ENCODE results near the gene C4B. TPM values are rescaled to one million over a fixed set of nuclear protein-coding genes. Genes with fewer than 3 reads are reported as not detected.
A peak's percentile ranks its signal among the peaks of the same experiment; 100 is the strongest.

C4B gene
- total RNA-seq, 3 donors from 2014 or later (not counting 1 experiment from before 2014, with no cell fraction given), result 4.0 to 5.1 (median 4.6) TPM

GRCh38 chr6:32074996-32075532 is 60.5 kb downstream of the C4B start:
- no peak for DNase-seq
- H3K27ac ChIP-seq (ENCODE audit: low read length), result no peak overlapping the region
- intact Hi-C loops (cut with micrococcal nuclease), result no loop called here
- no peaks in the 10 kb centered on the region for H3K4me1 Mint-ChIP-seq
- no peak for ATAC-seq
- TF ChIP-seq, protein P1, sequence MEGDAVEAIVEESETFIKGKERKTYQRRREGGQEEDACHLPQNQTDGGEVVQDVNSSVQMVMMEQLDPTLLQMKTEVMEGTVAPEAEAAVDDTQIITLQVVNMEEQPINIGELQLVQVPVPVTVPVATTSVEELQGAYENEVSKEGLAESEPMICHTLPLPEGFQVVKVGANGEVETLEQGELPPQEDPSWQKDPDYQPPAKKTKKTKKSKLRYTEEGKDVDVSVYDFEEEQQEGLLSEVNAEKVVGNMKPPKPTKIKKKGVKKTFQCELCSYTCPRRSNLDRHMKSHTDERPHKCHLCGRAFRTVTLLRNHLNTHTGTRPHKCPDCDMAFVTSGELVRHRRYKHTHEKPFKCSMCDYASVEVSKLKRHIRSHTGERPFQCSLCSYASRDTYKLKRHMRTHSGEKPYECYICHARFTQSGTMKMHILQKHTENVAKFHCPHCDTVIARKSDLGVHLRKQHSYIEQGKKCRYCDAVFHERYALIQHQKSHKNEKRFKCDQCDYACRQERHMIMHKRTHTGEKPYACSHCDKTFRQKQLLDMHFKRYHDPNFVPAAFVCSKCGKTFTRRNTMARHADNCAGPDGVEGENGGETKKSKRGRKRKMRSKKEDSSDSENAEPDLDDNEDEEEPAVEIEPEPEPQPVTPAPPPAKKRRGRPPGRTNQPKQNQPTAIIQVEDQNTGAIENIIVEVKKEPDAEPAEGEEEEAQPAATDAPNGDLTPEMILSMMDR (IDR thresholded peaks at IDR 0.05), result no peak
- no peaks in the 10 kb centered on the region for H3K4me1 ChIP-seq (ENCODE audit: control insufficient read depth, insufficient read depth, low read length)
- H3K27me3 ChIP-seq (ENCODE audit: control insufficient read depth, insufficient read depth, low read length), result no peaks in the 10 kb centered on the region
- H3K4me3 ChIP-seq (ENCODE audit: low read length), result no peak overlapping the region
- H3K36me3 ChIP-seq (ENCODE audit: control insufficient read depth, insufficient read depth, low read length), result no peaks in the 10 kb centered on the region
- peaks cover 0 to 9% of the 10 kb centered on the region in 2 donors for H3K27me3 Mint-ChIP-seq (ENCODE audit: low read depth in 2 of 2)
- H3K9me3 ChIP-seq (ENCODE audit: control insufficient read depth, insufficient read depth, low read length), result no peaks in the 10 kb centered on the region
- WGBS (ENCODE audit: insufficient coverage), result 90% methylated on average over 8 of the region's 8 CpGs
- H3K9me3 Mint-ChIP-seq, result no peaks in the 10 kb centered on the region
- no peak overlapping the region for H3K4me3 Mint-ChIP-seq
- peak overlapping the region in 1 of 2 donors; percentile 37 for H3K27ac Mint-ChIP-seq
- no peaks in the 10 kb centered on the region for H3K36me3 Mint-ChIP-seq

- H3K4me1 Mint-ChIP-seq, result no peaks in the 10 kb centered on the region
- Histone ChIP-seq H3K4me3 (ENCODE audit: low read length) (no peak overlapping the region), H3K9me3 (ENCODE audit: control insufficient read depth, insufficient read depth, low read length) (no peaks in the 10 kb centered on the region), H3K36me3 (ENCODE audit: control insufficient read depth, insufficient read depth, low read length) (no peaks in the 10 kb centered on the region), H3K27me3 (ENCODE audit: control insufficient read depth, insufficient read depth, low read length) (no peaks in the 10 kb centered on the region), H3K4me1 (ENCODE audit: control insufficient read depth, insufficient read depth, low read length) (no peaks in the 10 kb centered on the region), H3K27ac (ENCODE audit: low read length) (no peak overlapping the region)
- WGBS (ENCODE audit: insufficient coverage), result 94% methylated on average over 3 of the region's 3 CpGs
- intact Hi-C loops (cut with micrococcal nuclease), result no loop called here
- no peak overlapping the region for H3K4me3 Mint-ChIP-seq
- H3K9me3 Mint-ChIP-seq, result no peaks in the 10 kb centered on the region
- H3K27me3 Mint-ChIP-seq (ENCODE audit: low read depth in 2 of 2), result peaks cover 0 to 6% of the 10 kb centered on the region in 2 donors
- no peak for DNase-seq
- no peaks in the 10 kb centered on the region for H3K36me3 Mint-ChIP-seq
- TF ChIP-seq, protein P1 (IDR thresholded peaks at IDR 0.05), result no peak
- no peak overlapping the region for H3K27ac Mint-ChIP-seq
- ATAC-seq, result no peak
Observed at GRCh38 chr6:32075781-32076180, 61.2 kb downstream of the C4B start.

- intact Hi-C loops (cut with micrococcal nuclease), result no loop called here
Observed at GRCh38 chr6:32076321-32076809, 61.8 kb downstream of the C4B start.

More at GRCh38 chr6:32076321-32076809, 61.8 kb downstream of the C4B start:
- ATAC-seq (no peak), DNase-seq (no peak)
- no peaks in the 10 kb centered on the region for H3K9me3 ChIP-seq (ENCODE audit: control insufficient read depth, insufficient read depth, low read length)
- TF ChIP-seq, protein P1 (IDR thresholded peaks at IDR 0.05), result no peak
- H3K27ac ChIP-seq (ENCODE audit: low read length), result no peak overlapping the region
- H3K36me3 ChIP-seq (ENCODE audit: control insufficient read depth, insufficient read depth, low read length), result no peaks in the 10 kb centered on the region
- H3K4me1 Mint-ChIP-seq, result no peaks in the 10 kb centered on the region
- H3K4me3 ChIP-seq (ENCODE audit: low read length), result no peak overlapping the region
- H3K36me3 Mint-ChIP-seq, result no peaks in the 10 kb centered on the region
- no peak overlapping the region for H3K4me3 Mint-ChIP-seq
- no peaks in the 10 kb centered on the region for H3K27me3 ChIP-seq (ENCODE audit: control insufficient read depth, insufficient read depth, low read length)
- no peaks in the 10 kb centered on the region for H3K4me1 ChIP-seq (ENCODE audit: control insufficient read depth, insufficient read depth, low read length)
- no peaks in the 10 kb centered on the region for H3K9me3 Mint-ChIP-seq
- peaks cover 0 to 6% of the 10 kb centered on the region in 2 donors for H3K27me3 Mint-ChIP-seq (ENCODE audit: low read depth in 2 of 2)
- 73% methylated on average over 8 of the region's 12 CpGs for WGBS (ENCODE audit: insufficient coverage)
- no peak overlapping the region for H3K27ac Mint-ChIP-seq

All from natural killer cell (primary cell).